Measurements from ENCODE around the gene ASCC1.

DNA sequence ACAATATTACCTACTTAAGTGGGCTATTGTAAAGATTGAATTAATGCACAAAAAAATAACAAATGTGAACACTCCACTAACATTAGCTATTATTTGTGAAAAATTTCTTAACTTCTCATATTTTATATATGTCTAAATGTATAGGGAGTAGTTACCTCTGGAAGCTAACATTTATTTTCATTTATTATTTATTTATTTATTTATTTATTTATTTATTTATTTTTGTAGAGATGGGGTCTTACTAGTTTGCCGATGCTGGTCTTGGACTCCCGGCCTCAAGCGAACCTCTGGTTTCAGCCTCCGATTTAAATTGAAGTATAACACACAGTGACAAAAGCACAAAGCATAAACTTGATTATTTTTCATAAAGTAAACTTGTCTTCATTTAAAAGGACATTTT is 122.6 kb downstream of the ASCC1 start:
- TF ChIP-seq CTCF (IDR thresholded peaks at IDR 0.05) (no peak), EP300 (IDR thresholded peaks at IDR 0.05) (no peak), POLR2A (IDR thresholded peaks at IDR 0.05; ENCODE audit: low read depth) (no peak)

All from esophagus muscularis mucosa (tissue), 4 donors.